ENCODE data around the gene TRPV3. TPM values are rescaled to one million over a fixed set of nuclear protein-coding genes. Genes with fewer than 3 reads are reported as not detected.

Gene TRPV3
- total and polyA plus RNA-seq, 2 of the 8 experiments (the other 6 are each of a cell fraction or from before 2014, with no cell fraction given) = 0.56 to 1.0 TPM

- no peak overlapping the region for H3K27ac ChIP-seq (ENCODE audit: low read depth, low read length)
- CTCF ChIA-PET (ENCODE audit: partially characterized antibody) = no interaction called here
- TF ChIP-seq NANOG (IDR thresholded peaks at IDR 0.05; ENCODE audit: insufficient read depth, low read depth, low read length, poor library complexity, severe bottlenecking) (no peak), EZH2 (IDR thresholded peaks at IDR 0.05; ENCODE audit: low read depth, low read length, severe bottlenecking) (no peak), SP4 (IDR thresholded peaks at IDR 0.05; ENCODE audit: low read length) (no peak), BCL11A (IDR thresholded peaks at IDR 0.05; ENCODE audit: low read depth in 2 of 2, low read length in 2 of 2) (no peak), PHF8 (conservative IDR thresholded peaks at IDR 0.05; ENCODE audit: low read depth, low read length) (no peak), ASH2L (IDR thresholded peaks at IDR 0.05; ENCODE audit: low read length) (no peak), SP1 (IDR thresholded peaks at IDR 0.05; ENCODE audit: low read depth, low read length) (no peak), HDAC2 (IDR thresholded peaks at IDR 0.05; ENCODE audit: borderline replicate concordance in 1 of 2, low read depth in 2 of 2, low read length in 2 of 2) (no peak), TEAD4 (IDR thresholded peaks at IDR 0.05; ENCODE audit: low read depth, low read length) (no peak), POU5F1 (IDR thresholded peaks at IDR 0.05; ENCODE audit: low read depth, low read length) (no peak), RNF2 (IDR thresholded peaks at IDR 0.05; ENCODE audit: borderline replicate concordance, low read depth, low read length, missing control alignments, poor library complexity, severe bottlenecking) (no peak), RFX5 (IDR thresholded peaks at IDR 0.05; ENCODE audit: borderline replicate concordance, low read depth, low read length) (no peak), CBX5 (IDR thresholded peaks at IDR 0.05; ENCODE audit: low read depth, low read length) (no peak), SIRT6 (IDR thresholded peaks at IDR 0.05; ENCODE audit: low read length) (no peak), JUN (IDR thresholded peaks at IDR 0.05; ENCODE audit: low read depth, low read length) (no peak)
Observed at GRCh38 chr17:3527896-3528295, 29.7 kb downstream of the TRPV3 start.

More at GRCh38 chr17:3527896-3528295, 29.7 kb downstream of the TRPV3 start:
- peaks cover 0 to 13% (median 4%) of the 10 kb centered on the region in 4 experiments; a peak in 5 of 7 replicates for H3K4me1 ChIP-seq (replicated peaks in 1 of 4; ENCODE audit: control insufficient read depth in 3 of 4, insufficient read depth in 4 of 4, low read length in 3 of 4)
- no peak for DNase-seq (ENCODE audit: low read depth in 1 of 2, low spot score in 2 of 2)
- no peak overlapping the region for H3K9ac ChIP-seq (replicated peaks in 1 of 4; ENCODE audit: extremely low read depth in 1 of 4, low read depth in 3 of 4, low read length in 3 of 4)
- no peak overlapping the region for H3K4me3 ChIP-seq (ENCODE audit: extremely low read depth in 1 of 4, insufficient read depth in 2 of 4, low read depth in 3 of 4, low read length in 4 of 4)
- no peaks in the 10 kb centered on the region for H3K79me2 ChIP-seq (ENCODE audit: control insufficient read depth in 1 of 2, insufficient read depth in 2 of 2, low read length in 2 of 2)
- H2AFZ ChIP-seq (ENCODE audit: low read length) = no peak overlapping the region
- no peaks in the 10 kb centered on the region for H3K9me3 ChIP-seq (ENCODE audit: insufficient read depth in 2 of 2, low read depth in 1 of 2, low read length in 1 of 2)
- no peaks in the 10 kb centered on the region for H3K79me1 ChIP-seq (ENCODE audit: low read depth, low read length)
- no peaks in the 10 kb centered on the region for H3K27me3 ChIP-seq (replicated peaks in 1 of 4; ENCODE audit: control insufficient read depth in 3 of 4, extremely low read depth in 1 of 4, insufficient read depth in 3 of 4, low read length in 3 of 4)
- no peak overlapping the region for H2BK15ac ChIP-seq (ENCODE audit: low read length)
- no peak overlapping the region for H3K14ac ChIP-seq (ENCODE audit: insufficient read length)
- no peak overlapping the region for H3K56ac ChIP-seq (replicated peaks; ENCODE audit: insufficient read length, low read depth, low read length)
- FAIRE-seq = no peak
- no peak overlapping the region for H2BK5ac ChIP-seq (ENCODE audit: low read depth, low read length)
- H4K91ac ChIP-seq (replicated peaks; ENCODE audit: insufficient read length, low read length) = no peak overlapping the region
- no peak overlapping the region for H2BK12ac ChIP-seq (ENCODE audit: low read depth, low read length)
- H3K36me3 ChIP-seq (ENCODE audit: control insufficient read depth in 2 of 4, insufficient read depth in 4 of 4, low read length in 3 of 4) = no peaks in the 10 kb centered on the region
- POLR2A ChIA-PET (ENCODE audit: partially characterized antibody) = no interaction called here
- no peak overlapping the region for H4K5ac ChIP-seq (ENCODE audit: insufficient read length, low read depth, low read length)
- H3K23me2 ChIP-seq (ENCODE audit: low read depth, low read length) = peaks cover 3% of the 10 kb centered on the region; the same call in 1 of the 2 replicates
- no peak overlapping the region for H3K4me2 ChIP-seq (ENCODE audit: insufficient read depth in 1 of 2, low read depth in 2 of 2, low read length in 2 of 2)
- WGBS, 2 experiments (ENCODE audit: extremely low coverage in 1 of 2, insufficient coverage in 1 of 2, insufficient read length in 1 of 2, insufficient replicate concordance in 2 of 2, low coverage in 1 of 2, low lambda C conversion rate in 2 of 2, missing lambda C conversion rate in 1 of 2) = 92% methylated on average over 8 of the region's 8 CpGs; no CpG with 5 or more reads in 1 of the 2 experiments
- no peak overlapping the region for H3K23ac ChIP-seq (ENCODE audit: insufficient read length)
- H4K20me1 ChIP-seq (replicated peaks in 1 of 2; ENCODE audit: control insufficient read depth in 1 of 2, insufficient read depth in 2 of 2, low read length in 2 of 2) = no peaks in the 10 kb centered on the region
- no peak overlapping the region for H2BK120ac ChIP-seq (replicated peaks; ENCODE audit: low read depth, low read length)
- H2AK5ac ChIP-seq (ENCODE audit: low read depth, low read length) = no peak overlapping the region
- H2BK20ac ChIP-seq (ENCODE audit: low read length) = no peak overlapping the region
- no peak overlapping the region for H3K4ac ChIP-seq (replicated peaks; ENCODE audit: insufficient read length, low read depth, low read length)
- H3K18ac ChIP-seq (ENCODE audit: extremely low read depth, low read length) = no peak overlapping the region
- H4K8ac ChIP-seq (ENCODE audit: extremely low read depth, insufficient read depth, low read length) = peak overlapping the region; percentile 53; the same call in 1 of the 2 replicates

Data from H1 (cell line).